Gastroesophageal sphincter (tissue), 3 donors: Measurements from ENCODE around the gene NEMP1.

Source experiments
- POLR2A ChIP-seq, 2 donors: fragments of 450-650 bp; IDR thresholded peaks; one replicate each; pipeline ENCODE4 v1.6.1; 2017; ENCODE audit warnings: antibody characterized with exemption in 2 of 2, mild to moderate bottlenecking in 2 of 2, moderate library complexity in 1 of 2
- TF ChIP-seq, protein P1 (sequence below), 4 experiments: fragments of 200-600 bp in 2 of 4; fragments of 450-650 bp in 2 of 4; sonication (generic) in 1 of 4; IDR thresholded peaks; one replicate each; pipeline ENCODE4 v1.5.1; 2017 to 2019; ENCODE audit warnings: antibody characterized with exemption in 4 of 4, mild to moderate bottlenecking in 2 of 4, moderate library complexity in 2 of 4

DNA sequence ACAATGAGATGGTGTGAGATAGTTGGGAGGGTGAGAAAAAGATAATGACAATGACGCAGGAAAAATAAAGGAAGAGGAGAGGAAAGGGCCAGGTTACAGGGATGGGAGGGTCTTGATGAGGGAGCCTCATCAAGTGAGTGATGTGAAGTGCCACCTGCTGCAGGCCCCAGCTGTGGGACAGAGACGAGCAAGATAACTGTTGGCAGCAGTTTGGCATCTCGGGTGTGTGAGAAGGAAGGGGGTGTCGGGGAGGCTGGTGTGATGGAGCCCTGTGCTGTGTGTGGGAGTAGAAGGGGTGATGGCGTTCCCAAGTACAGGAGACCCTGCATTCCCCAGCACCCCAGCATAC is 50.8 kb downstream of the NEMP1 start:
- TF ChIP-seq POLR2A (IDR thresholded peaks at IDR 0.05): no peak
- TF ChIP-seq, protein P1, sequence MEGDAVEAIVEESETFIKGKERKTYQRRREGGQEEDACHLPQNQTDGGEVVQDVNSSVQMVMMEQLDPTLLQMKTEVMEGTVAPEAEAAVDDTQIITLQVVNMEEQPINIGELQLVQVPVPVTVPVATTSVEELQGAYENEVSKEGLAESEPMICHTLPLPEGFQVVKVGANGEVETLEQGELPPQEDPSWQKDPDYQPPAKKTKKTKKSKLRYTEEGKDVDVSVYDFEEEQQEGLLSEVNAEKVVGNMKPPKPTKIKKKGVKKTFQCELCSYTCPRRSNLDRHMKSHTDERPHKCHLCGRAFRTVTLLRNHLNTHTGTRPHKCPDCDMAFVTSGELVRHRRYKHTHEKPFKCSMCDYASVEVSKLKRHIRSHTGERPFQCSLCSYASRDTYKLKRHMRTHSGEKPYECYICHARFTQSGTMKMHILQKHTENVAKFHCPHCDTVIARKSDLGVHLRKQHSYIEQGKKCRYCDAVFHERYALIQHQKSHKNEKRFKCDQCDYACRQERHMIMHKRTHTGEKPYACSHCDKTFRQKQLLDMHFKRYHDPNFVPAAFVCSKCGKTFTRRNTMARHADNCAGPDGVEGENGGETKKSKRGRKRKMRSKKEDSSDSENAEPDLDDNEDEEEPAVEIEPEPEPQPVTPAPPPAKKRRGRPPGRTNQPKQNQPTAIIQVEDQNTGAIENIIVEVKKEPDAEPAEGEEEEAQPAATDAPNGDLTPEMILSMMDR (IDR thresholded peaks at IDR 0.05): no peak
